ENCODE results near the gene HAUS1. TPM values are rescaled to one million over a fixed set of nuclear protein-coding genes. Genes with fewer than 3 reads are reported as not detected.

The HAUS1 gene
- total RNA-seq, 4 donors from 2014 or later, result 8.1 to 20.6 (median 13.3) TPM

DNA sequence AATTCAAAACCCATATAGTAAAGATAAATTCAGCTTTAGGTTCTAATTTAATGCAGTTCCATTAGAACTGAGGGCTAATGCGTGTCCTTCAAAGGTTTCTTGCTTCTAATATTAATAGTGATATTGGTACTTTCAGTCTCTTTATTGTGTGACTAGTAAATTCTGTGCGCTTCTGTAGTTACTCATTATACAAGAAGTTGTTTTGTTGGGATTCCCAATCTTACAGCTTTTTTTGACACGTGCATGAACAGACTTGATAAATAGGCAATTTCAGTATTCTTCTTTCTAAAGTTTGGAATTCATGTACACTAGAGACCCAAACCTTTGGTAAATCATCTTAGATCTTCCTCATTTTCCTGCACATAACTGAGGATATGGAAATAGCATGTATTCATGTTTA, 71.8 kb downstream of the HAUS1 start:
- ATAC-seq, result no peak
- Histone ChIP-seq H3K4me3 (peak overlapping the region in 1 of 4 donors; percentile 23), H3K36me3 (no peaks in the 10 kb centered on the region), H3K27me3 (no peaks in the 10 kb centered on the region), H3K4me1 (peaks cover 29 to 35% of the 10 kb centered on the region in 2 donors), H3K9me3 (no peaks in the 10 kb centered on the region), H3K27ac (peak overlapping the region; percentile 95 to 100 (median 98))
- in situ Hi-C loops (cut with MboI; ENCODE audit: low sequenced_read_pairs in 4 of 4) (no loop called here), intact Hi-C loops (cut with DNase I; ENCODE audit: low total_unique reads) (no loop called here)
- TF ChIP-seq, protein P1, sequence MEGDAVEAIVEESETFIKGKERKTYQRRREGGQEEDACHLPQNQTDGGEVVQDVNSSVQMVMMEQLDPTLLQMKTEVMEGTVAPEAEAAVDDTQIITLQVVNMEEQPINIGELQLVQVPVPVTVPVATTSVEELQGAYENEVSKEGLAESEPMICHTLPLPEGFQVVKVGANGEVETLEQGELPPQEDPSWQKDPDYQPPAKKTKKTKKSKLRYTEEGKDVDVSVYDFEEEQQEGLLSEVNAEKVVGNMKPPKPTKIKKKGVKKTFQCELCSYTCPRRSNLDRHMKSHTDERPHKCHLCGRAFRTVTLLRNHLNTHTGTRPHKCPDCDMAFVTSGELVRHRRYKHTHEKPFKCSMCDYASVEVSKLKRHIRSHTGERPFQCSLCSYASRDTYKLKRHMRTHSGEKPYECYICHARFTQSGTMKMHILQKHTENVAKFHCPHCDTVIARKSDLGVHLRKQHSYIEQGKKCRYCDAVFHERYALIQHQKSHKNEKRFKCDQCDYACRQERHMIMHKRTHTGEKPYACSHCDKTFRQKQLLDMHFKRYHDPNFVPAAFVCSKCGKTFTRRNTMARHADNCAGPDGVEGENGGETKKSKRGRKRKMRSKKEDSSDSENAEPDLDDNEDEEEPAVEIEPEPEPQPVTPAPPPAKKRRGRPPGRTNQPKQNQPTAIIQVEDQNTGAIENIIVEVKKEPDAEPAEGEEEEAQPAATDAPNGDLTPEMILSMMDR (IDR thresholded peaks at IDR 0.05 in 4 of 5, conservative IDR thresholded peaks at IDR 0.05 in 1 of 5), result no peak
- no peak for TF ChIP-seq POLR2A (IDR thresholded peaks at IDR 0.05)
- DNase-seq, result no peak

Other genes starting within 250 kb of the HAUS1 start
- 10 to 100 TPM; 18.7 to 30.3 (median 24.0) TPM for gene EPG5, start 137.1 kb upstream of the HAUS1 start, total RNA-seq
- gene PSTPIP2, start 32.1 kb upstream of the HAUS1 start, total RNA-seq, result 10 to 100 TPM in 2 of 4 donors, 1 to 10 TPM in 2; 8.4 to 18.2 (median 10.3) TPM
- 1,000 to 10,000 TPM in 1 of 4 donors, 100 to 1,000 TPM in 3; 845 to 1,536 (median 877) TPM for gene ATP5F1A, start 6.1 kb upstream of the HAUS1 start, total RNA-seq